Fibroblast of skin of scalp (primary cell): ENCODE measurements around the gene APOBEC3G. TPM values are rescaled to one million over a fixed set of nuclear protein-coding genes. Genes with fewer than 3 reads are reported as not detected.
A peak's percentile ranks its signal among the peaks of the same experiment; 100 is the strongest.
"Not testable (repeated sequence)": the region's sequence is repeated elsewhere in the genome, so short reads cannot be mapped to it uniquely, and the experiment has no call there.

Experiments
- DNase-seq: peaks from one replicate; pipeline ENCODE4 v3.0.0-alpha.2; 2013
- polyA plus RNA-seq, 2 experiments: library from polyadenylated mRNA; unstranded; fragments of 120-200 nt; gene quantifications; one replicate each; pipeline ENCODE4 v1.2.1, GENCODE V29; 2013; ENCODE audit not compliant: insufficient read length in 2 of 2

Gene APOBEC3G
- 5.4 TPM for polyA plus RNA-seq (2013, experiment 1 of 2; ENCODE audit: insufficient read length)
- polyA plus RNA-seq (2013, experiment 2 of 2; ENCODE audit: insufficient read length), result 5.8 TPM

- peak; percentile 63 for DNase-seq
These were observed at the start of gene APOBEC3G for GRCh38 chr22:39077026-39077840. Gene APOBEC3G (plus strand): TSS chr22:39077275. CDS start chr22:39077362, 87 bp downstream.

- DNase-seq, result no peak
These were observed 49.4 kb upstream of the APOBEC3G start for GRCh38 chr22:39027717-39028116.

GRCh38 chr22:39028281-39028680 lies 48.8 kb upstream of the APOBEC3G start:
- DNase-seq, result peak; percentile 27

GRCh38 chr22:39029227-39029626 lies 47.8 kb upstream of the APOBEC3G start:
- no peak for DNase-seq

- no peak for DNase-seq
These were observed 46.4 kb upstream of the APOBEC3G start for GRCh38 chr22:39030705-39031104.

GRCh38 chr22:39031434-39032295 lies 45.4 kb upstream of the APOBEC3G start:
- not testable (repeated sequence) for DNase-seq

- DNase-seq, result not testable (repeated sequence)
These were observed 40.0 kb upstream of the APOBEC3G start for GRCh38 chr22:39037071-39037470.

- DNase-seq, result no peak
These were observed 37.6 kb upstream of the APOBEC3G start for GRCh38 chr22:39039306-39040126.

- DNase-seq, result not testable (repeated sequence)
These were observed 36.9 kb upstream of the APOBEC3G start for GRCh38 chr22:39040155-39040537.

- peak; percentile 55 for DNase-seq
These were observed 36.4 kb upstream of the APOBEC3G start, which contains the start of gene APOBEC3F for GRCh38 chr22:39040538-39041296. Gene APOBEC3F (plus strand): TSS chr22:39040864. CDS start chr22:39040961, 97 bp downstream.

GRCh38 chr22:39041908-39042307 lies 35.2 kb upstream of the APOBEC3G start:
- no peak for DNase-seq

GRCh38 chr22:39043063-39043462 lies 34.0 kb upstream of the APOBEC3G start:
- DNase-seq, result not testable (repeated sequence)

GRCh38 chr22:39045136-39045535 lies 31.9 kb upstream of the APOBEC3G start:
- DNase-seq, result not testable (repeated sequence)

GRCh38 chr22:39049486-39049885 lies 27.6 kb upstream of the APOBEC3G start:
- not testable (repeated sequence) for DNase-seq

GRCh38 chr22:39051844-39052495 lies 25.1 kb upstream of the APOBEC3G start:
- DNase-seq, result not testable (repeated sequence)

GRCh38 chr22:39055658-39056057 lies 21.4 kb upstream of the APOBEC3G start:
- DNase-seq, result no peak

GRCh38 chr22:39061290-39061689 lies 15.8 kb upstream of the APOBEC3G start:
- DNase-seq, result not testable (repeated sequence)

- peak; percentile 14 for DNase-seq
These were observed 15.1 kb upstream of the APOBEC3G start for GRCh38 chr22:39061951-39062350.

GRCh38 chr22:39063904-39064303 lies 13.2 kb upstream of the APOBEC3G start:
- DNase-seq, result not testable (repeated sequence)

- DNase-seq, result not testable (repeated sequence)
These were observed 10.4 kb upstream of the APOBEC3G start for GRCh38 chr22:39066442-39067276.
